Nephron (organoid): Measurements from ENCODE around the gene ZNF207.
"Not testable (repeated sequence)": the region's sequence is repeated elsewhere in the genome, so short reads cannot be mapped to it uniquely, and the experiment has no call there.

Source experiments
- H3K27ac Mint-ChIP-seq, 3 experiments: 2 replicates each; pipeline ENCODE4 v1.8.0; 2020; ENCODE audit warnings: mixed read lengths in 3 of 3, mild to moderate bottlenecking in 2 of 3, moderate library complexity in 1 of 3
- H3K27me3 Mint-ChIP-seq: 2 replicates; pipeline ENCODE4 v1.8.0; 2021; ENCODE audit warnings: low read depth, mild to moderate bottlenecking, moderate library complexity, mixed read lengths
- H3K36me3 Mint-ChIP-seq: 2 replicates; pipeline ENCODE4 v1.8.0; 2020; ENCODE audit warnings: low read depth, mixed read lengths
- H3K4me1 Mint-ChIP-seq: 2 replicates; pipeline ENCODE4 v1.8.0; 2020; ENCODE audit warnings: mixed read lengths
- H3K4me3 Mint-ChIP-seq, 3 experiments: 2 replicates each; pipeline ENCODE4 v1.8.0; 2020; ENCODE audit warnings: mild to moderate bottlenecking in 3 of 3, mixed read lengths in 3 of 3, moderate library complexity in 2 of 3
- H3K9me3 Mint-ChIP-seq: 2 replicates; pipeline ENCODE4 v1.8.0; 2020; ENCODE audit warnings: mixed read lengths
- TF ChIP-seq, protein P1 (sequence below), 3 experiments: fragments of 200-600 bp; sonication (generic); IDR thresholded peaks; one replicate each; pipeline ENCODE4 v1.5.0; 2021; ENCODE audit warnings: antibody characterized with exemption in 3 of 3; ENCODE audit not compliant: unreplicated experiment in 3 of 3

The ZNF207 gene

DNA sequence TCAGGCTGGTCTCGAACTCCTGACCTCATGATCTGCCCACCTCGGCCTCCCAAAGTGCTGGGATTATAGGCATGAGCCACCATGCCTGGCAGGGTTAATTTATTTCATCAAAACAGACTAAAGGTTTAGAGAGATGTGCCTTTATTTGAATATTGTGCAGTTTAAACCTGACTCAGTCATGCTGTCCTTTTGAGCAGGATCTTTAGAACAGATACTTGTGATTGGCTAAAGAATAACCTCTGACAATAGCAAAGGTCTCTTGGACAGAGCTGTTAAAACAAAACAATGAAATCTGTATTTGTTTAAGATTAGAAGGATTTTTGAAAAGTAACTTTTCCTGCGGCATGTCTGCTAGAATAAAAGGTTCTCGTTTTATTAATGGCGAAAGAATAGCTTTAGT, 36.0 kb downstream of the ZNF207 start:
- H3K4me3 Mint-ChIP-seq: no peak overlapping the region
- no peaks in the 10 kb centered on the region for H3K4me1 Mint-ChIP-seq
- H3K36me3 Mint-ChIP-seq: peaks cover 33% of the 10 kb centered on the region
- peak overlapping the region in 1 of 3 experiments; percentile 44 for H3K27ac Mint-ChIP-seq
- H3K27me3 Mint-ChIP-seq: no peaks in the 10 kb centered on the region
- no peaks in the 10 kb centered on the region for H3K9me3 Mint-ChIP-seq
- TF ChIP-seq, protein P1, sequence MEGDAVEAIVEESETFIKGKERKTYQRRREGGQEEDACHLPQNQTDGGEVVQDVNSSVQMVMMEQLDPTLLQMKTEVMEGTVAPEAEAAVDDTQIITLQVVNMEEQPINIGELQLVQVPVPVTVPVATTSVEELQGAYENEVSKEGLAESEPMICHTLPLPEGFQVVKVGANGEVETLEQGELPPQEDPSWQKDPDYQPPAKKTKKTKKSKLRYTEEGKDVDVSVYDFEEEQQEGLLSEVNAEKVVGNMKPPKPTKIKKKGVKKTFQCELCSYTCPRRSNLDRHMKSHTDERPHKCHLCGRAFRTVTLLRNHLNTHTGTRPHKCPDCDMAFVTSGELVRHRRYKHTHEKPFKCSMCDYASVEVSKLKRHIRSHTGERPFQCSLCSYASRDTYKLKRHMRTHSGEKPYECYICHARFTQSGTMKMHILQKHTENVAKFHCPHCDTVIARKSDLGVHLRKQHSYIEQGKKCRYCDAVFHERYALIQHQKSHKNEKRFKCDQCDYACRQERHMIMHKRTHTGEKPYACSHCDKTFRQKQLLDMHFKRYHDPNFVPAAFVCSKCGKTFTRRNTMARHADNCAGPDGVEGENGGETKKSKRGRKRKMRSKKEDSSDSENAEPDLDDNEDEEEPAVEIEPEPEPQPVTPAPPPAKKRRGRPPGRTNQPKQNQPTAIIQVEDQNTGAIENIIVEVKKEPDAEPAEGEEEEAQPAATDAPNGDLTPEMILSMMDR (IDR thresholded peaks at IDR 0.05; ENCODE audit: unreplicated experiment in 3 of 3): no peak

DNA sequence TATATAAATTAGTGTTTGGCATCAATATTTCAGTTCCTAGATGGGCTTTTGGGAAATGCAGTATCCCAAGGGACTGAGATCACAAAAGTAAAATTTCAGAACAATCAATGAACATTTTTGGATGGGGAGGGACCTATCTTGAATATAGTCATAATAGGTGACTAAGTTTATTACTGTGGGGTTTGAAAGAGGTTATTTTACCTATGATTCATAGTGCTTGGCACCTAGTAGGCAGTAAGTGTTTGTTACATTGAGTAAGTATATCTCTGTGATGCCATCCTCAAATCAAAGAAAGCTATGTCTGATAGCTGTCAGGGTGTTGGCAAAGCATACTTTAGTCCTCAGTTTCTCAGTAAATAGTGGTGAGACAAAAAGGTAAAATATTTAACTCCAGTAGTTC, 36.9 kb downstream of the ZNF207 start:
- Mint-ChIP-seq H3K27ac (peak overlapping the region in 2 of 3 experiments; percentile 6 to 44), H3K4me1 (no peaks in the 10 kb centered on the region), H3K27me3 (no peaks in the 10 kb centered on the region), H3K36me3 (peaks cover 28% of the 10 kb centered on the region), H3K4me3 (no peak overlapping the region), H3K9me3 (no peaks in the 10 kb centered on the region)
- TF ChIP-seq, protein P1 (IDR thresholded peaks at IDR 0.05; ENCODE audit: unreplicated experiment in 3 of 3): no peak

DNA sequence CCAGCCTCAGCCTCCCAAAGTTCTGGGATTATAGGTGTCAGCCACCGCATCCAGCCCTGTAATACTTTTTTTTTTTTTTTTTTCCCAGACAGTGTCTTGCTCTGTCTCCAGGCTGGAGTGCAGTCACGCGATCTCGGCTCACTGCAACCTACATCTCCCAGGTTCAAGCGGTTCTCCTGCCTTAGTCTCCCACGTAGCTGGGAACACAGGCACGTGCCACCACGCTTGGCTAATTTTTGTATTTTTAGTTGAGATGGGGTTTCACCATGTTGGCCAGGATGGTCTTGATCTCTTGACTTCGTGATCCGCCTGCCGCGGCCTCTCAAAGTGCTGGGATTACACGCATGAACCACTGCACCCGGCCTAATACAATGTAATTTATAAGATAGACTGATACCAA, 38.2 kb downstream of the ZNF207 start:
- not testable (repeated sequence) for H3K27me3 Mint-ChIP-seq, H3K4me1 Mint-ChIP-seq, H3K4me3 Mint-ChIP-seq, H3K9me3 Mint-ChIP-seq
- Mint-ChIP-seq H3K36me3 (peaks cover 15% of the 10 kb centered on the region), H3K27ac (peak overlapping the region in 2 of 3 experiments; percentile 37 to 77)

DNA sequence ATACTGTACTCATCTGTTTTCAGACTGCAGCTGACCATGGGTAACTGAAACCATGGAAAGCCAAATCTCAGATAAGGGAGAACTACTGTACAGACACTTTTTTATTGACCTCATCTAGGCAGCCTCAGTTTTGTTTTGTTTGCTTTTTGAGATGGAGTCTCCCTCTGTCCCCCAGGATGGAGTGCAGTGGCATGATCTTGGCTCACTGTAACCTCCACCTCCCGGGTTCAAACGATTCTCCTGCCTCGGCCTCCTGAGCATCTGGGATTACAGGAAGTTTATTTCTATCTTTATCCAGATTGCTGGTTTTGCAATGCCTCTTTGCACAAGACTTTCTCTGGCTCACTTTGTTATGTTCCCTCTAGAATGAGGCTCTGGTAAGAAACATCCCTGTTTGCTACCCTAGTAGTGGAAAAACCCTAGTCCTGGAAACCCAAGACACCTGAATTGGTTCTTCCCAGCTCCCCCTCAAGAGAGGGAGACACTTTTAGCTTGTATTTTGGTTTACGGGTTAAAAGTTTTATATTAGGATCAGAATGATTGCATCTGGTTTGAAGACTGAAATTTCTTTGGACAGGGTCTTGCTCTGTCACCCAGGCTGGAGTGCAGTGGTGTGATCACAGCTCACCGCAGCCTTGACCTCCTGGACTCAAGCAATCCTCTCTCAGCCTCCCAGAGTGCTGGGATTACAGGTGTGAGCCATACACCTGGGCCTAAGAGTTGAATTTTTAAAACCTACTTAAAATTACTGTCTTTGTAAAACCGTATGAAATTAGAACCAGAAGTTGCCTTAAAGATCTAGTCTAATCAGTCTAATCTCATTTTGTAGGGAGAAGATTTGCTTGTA, 38.9 kb downstream of the ZNF207 start:
- H3K36me3 Mint-ChIP-seq: peaks cover 16% of the 10 kb centered on the region
- no peak overlapping the region for H3K4me3 Mint-ChIP-seq
- no peaks in the 10 kb centered on the region for H3K9me3 Mint-ChIP-seq
- TF ChIP-seq, protein P1 (IDR thresholded peaks at IDR 0.05; ENCODE audit: unreplicated experiment in 3 of 3): no peak
- peak overlapping the region in 2 of 3 experiments; percentile 37 to 77 for H3K27ac Mint-ChIP-seq
- H3K27me3 Mint-ChIP-seq: no peaks in the 10 kb centered on the region
- H3K4me1 Mint-ChIP-seq: no peaks in the 10 kb centered on the region

DNA sequence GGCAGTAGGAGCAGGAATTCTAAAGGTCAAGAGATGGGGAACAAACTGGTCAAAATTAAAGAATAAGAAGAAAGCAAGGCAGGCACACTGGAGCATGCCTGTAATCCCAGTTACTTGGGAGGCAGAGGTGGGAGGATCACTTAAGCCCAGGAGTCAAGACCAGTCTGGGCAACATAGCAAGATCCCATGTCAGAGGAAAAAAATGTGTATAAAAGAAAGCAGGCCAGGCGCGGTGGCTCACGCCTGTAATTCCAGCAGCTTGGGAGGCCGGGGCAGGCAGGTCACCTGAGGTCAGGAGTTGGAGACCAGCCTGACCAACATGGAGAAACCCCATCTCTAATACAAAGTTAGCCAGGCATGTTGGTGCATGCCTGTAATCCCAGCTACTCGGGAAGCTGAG, 43.9 kb downstream of the ZNF207 start:
- Mint-ChIP-seq H3K27ac (no peak overlapping the region), H3K27me3 (no peaks in the 10 kb centered on the region), H3K4me1 (no peaks in the 10 kb centered on the region), H3K4me3 (no peak overlapping the region), H3K9me3 (no peaks in the 10 kb centered on the region), H3K36me3 (peaks cover 15% of the 10 kb centered on the region)
- TF ChIP-seq, protein P1 (IDR thresholded peaks at IDR 0.05; ENCODE audit: unreplicated experiment in 3 of 3): no peak

DNA sequence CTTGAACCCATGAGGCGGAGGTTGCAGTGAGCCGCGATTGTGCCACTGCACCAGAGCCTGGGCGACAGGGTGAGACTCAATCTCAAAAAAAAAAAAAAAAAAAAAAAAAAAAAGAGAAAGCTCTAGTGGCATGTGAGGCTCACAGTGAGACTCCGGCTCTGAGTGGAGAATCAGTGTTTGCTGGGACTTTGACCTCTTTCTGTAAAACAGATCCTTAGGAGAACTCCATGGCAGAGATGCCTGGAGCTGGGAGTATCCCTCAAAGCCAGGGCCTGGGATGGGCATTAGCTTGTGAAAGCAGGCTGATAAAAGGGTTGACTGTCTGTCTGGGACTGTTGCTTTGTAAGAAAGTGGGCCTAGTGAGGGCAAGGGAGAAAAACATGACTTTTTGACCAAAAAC, 46.4 kb downstream of the ZNF207 start:
- H3K36me3 Mint-ChIP-seq: peaks cover 10% of the 10 kb centered on the region
- no peak overlapping the region for H3K4me3 Mint-ChIP-seq
- H3K27ac Mint-ChIP-seq: peak overlapping the region in 2 of 3 experiments; percentile 66 to 77
- TF ChIP-seq, protein P1 (IDR thresholded peaks at IDR 0.05; ENCODE audit: unreplicated experiment in 3 of 3): no peak
- H3K9me3 Mint-ChIP-seq: no peaks in the 10 kb centered on the region
- H3K4me1 Mint-ChIP-seq: no peaks in the 10 kb centered on the region
- no peaks in the 10 kb centered on the region for H3K27me3 Mint-ChIP-seq
